Transverse colon (tissue), 3 donors: Measurements from ENCODE around the gene FGD4.

Experiments used
- CTCF ChIP-seq, 5 experiments: fragments of 200-600 bp in 3 of 5; fragments of 450-650 bp in 2 of 5; sonication (generic) in 3 of 5; IDR thresholded peaks; 1 replicate in 2 of 5; 2 replicates in 3 of 5; pipeline ENCODE4 v1.5.1; 2016 to 2017; ENCODE audit warnings: antibody characterized with exemption in 5 of 5, inconsistent platforms in 3 of 5, mild to moderate bottlenecking in 2 of 5, moderate library complexity in 1 of 5
- POLR2A ChIP-seq: fragments of 450-650 bp; IDR thresholded peaks from one replicate; pipeline ENCODE4 v1.6.1; 2016; ENCODE audit warnings: antibody characterized with exemption, mild to moderate bottlenecking, moderate library complexity

- TF ChIP-seq CTCF (IDR thresholded peaks at IDR 0.05) = no peak
- no peak for TF ChIP-seq POLR2A
Measured at GRCh38 chr12:32478858-32479725, 79.7 kb downstream of the FGD4 start.
